Colonic mucosa (tissue), 4 donors: ENCODE measurements around the gene ACOX1. TPM values are rescaled to one million over a fixed set of nuclear protein-coding genes. Genes with fewer than 3 reads are reported as not detected.

ENCODE experiments used
- DNase-seq: peaks from one replicate; pipeline ENCODE4 v3.0.0-alpha.2; 2020
- H3K27ac ChIP-seq: fragments of 200-600 bp; one replicate; pipeline ENCODE4 v1.8.0; 2021
- H3K27me3 ChIP-seq: fragments of 200-600 bp; one replicate; pipeline ENCODE4 v1.8.0; 2021
- H3K36me3 ChIP-seq: fragments of 200-600 bp; one replicate; pipeline ENCODE4 v1.8.0; 2021
- H3K4me1 ChIP-seq: fragments of 200-600 bp; one replicate; pipeline ENCODE4 v1.8.0; 2021; ENCODE audit warnings: mild to moderate bottlenecking
- H3K4me3 ChIP-seq: fragments of 200-600 bp; one replicate; pipeline ENCODE4 v1.8.0; 2021
- H3K9ac ChIP-seq, 2 donors: one replicate each; pipeline ENCODE4 v1.7.0; 2013; ENCODE audit warnings: control low read depth in 2 of 2, low read depth in 2 of 2, low read length in 2 of 2
- H3K9me3 ChIP-seq: fragments of 200-600 bp; one replicate; pipeline ENCODE4 v1.8.0; 2021
- intact Hi-C: fragments of 100-400 bp; cut with DNase I; formaldehyde crosslinking; loops from one replicate; pipeline ENCODE4 v1.14.1; 2022
- total RNA-seq, 2 donors: library from RNA; stranded (reverse); fragmentation: NEBNext Ultra II Directional in 1 of 2; extraction: Animal tissue kit (Norgen Biotek cat#: 25700) in 1 of 2; gene quantifications; one replicate each; pipeline ENCODE4 v1.2.1, GENCODE V29; 2021
- TF ChIP-seq, protein P1 (sequence below): fragments of 200-600 bp; IDR thresholded peaks from one replicate; pipeline ENCODE4 v1.8.0; 2022; ENCODE audit warnings: antibody characterized with exemption, mild to moderate bottlenecking
- donor health status: healthy.
- donor health status: DM: no; HTN: no; CAD: no.
- donor health status: DM: no; HTN: no; CAD: no.

Gene ACOX1
- total RNA-seq, 2 donors from 2014 or later = 110 to 136 TPM

DNA sequence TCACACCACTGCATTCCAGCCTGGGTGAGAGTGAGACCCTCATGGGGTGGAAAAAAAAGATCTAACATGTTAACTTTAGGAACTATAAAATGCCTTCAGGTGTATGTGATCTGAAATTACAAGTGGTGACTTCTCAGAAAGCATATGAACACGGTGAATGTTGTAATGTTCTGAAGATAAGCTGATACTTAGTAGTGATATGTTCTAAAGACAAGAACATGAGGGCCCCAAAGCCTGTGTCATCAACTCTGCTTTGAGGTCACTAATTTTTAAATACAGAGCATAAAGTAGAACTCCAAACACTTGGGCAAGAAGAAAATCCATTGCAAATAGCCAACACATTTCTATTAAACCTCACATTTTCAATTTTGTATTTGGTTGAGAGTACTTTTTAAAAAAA is 35.5 kb downstream of the ACOX1 start:
- no peaks in the 10 kb centered on the region for H3K4me1 ChIP-seq
- no peak for DNase-seq
- no peaks in the 10 kb centered on the region for H3K9me3 ChIP-seq
- TF ChIP-seq, protein P1, sequence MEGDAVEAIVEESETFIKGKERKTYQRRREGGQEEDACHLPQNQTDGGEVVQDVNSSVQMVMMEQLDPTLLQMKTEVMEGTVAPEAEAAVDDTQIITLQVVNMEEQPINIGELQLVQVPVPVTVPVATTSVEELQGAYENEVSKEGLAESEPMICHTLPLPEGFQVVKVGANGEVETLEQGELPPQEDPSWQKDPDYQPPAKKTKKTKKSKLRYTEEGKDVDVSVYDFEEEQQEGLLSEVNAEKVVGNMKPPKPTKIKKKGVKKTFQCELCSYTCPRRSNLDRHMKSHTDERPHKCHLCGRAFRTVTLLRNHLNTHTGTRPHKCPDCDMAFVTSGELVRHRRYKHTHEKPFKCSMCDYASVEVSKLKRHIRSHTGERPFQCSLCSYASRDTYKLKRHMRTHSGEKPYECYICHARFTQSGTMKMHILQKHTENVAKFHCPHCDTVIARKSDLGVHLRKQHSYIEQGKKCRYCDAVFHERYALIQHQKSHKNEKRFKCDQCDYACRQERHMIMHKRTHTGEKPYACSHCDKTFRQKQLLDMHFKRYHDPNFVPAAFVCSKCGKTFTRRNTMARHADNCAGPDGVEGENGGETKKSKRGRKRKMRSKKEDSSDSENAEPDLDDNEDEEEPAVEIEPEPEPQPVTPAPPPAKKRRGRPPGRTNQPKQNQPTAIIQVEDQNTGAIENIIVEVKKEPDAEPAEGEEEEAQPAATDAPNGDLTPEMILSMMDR = no peak
- no peak overlapping the region for H3K9ac ChIP-seq
- H3K36me3 ChIP-seq = peaks cover 17% of the 10 kb centered on the region
- no peak overlapping the region for H3K27ac ChIP-seq
- H3K27me3 ChIP-seq = no peaks in the 10 kb centered on the region
- H3K4me3 ChIP-seq = no peak overlapping the region
- intact Hi-C loops = no loop called here

DNA sequence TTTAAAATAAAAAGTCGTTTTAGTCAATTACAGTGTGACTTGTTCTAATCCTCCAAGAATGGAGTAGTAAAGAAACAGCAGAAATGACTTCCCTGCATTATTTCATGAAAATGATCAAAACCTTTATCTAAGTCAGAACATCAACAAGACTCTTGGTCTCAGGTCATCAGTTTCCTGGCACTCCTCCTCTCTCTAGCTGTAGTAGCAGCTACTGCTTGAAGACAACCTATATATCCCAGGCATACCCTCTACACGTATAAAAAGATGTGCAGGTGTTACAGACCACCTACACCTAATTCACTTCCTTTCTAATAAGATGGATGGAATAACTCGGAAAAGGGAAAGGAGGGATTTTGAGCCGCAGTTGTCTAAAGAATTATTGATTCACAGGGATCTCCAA is 36.5 kb downstream of the ACOX1 start:
- no peaks in the 10 kb centered on the region for H3K27me3 ChIP-seq
- no peaks in the 10 kb centered on the region for H3K9me3 ChIP-seq
- intact Hi-C loops = no loop called here
- no peak for DNase-seq
- TF ChIP-seq, protein P1 = no peak
- H3K9ac ChIP-seq = no peak overlapping the region
- no peaks in the 10 kb centered on the region for H3K4me1 ChIP-seq
- H3K4me3 ChIP-seq = no peak overlapping the region
- no peak overlapping the region for H3K27ac ChIP-seq
- peaks cover 8% of the 10 kb centered on the region for H3K36me3 ChIP-seq

DNA sequence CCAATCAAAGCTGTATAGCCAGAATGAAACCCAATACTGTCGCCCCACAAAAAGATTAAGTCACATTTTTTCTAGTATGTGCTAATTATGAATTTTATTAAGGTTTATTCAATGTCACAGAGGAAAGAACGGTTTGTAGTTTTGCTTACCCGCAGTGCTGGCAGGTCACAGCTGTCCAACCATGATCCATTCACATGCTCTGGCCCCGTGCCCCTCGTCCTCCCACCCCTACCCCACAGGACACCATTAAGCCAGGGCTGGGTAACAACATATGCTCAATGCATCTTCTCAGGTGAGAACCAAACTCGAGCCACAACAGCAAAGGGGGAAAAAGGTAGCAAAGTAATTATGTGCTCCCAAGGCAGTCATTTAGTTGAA is 37.5 kb downstream of the ACOX1 start:
- Histone ChIP-seq H3K27ac (no peak overlapping the region), H3K4me3 (peak overlapping the region; percentile 74), H3K9me3 (no peaks in the 10 kb centered on the region), H3K27me3 (no peaks in the 10 kb centered on the region), H3K36me3 (peaks cover 3% of the 10 kb centered on the region), H3K9ac (peak overlapping the region in 1 of 2 donors; percentile 74), H3K4me1 (no peaks in the 10 kb centered on the region)
- intact Hi-C loops = no loop called here
- DNase-seq = no peak
- TF ChIP-seq, protein P1 = no peak

DNA sequence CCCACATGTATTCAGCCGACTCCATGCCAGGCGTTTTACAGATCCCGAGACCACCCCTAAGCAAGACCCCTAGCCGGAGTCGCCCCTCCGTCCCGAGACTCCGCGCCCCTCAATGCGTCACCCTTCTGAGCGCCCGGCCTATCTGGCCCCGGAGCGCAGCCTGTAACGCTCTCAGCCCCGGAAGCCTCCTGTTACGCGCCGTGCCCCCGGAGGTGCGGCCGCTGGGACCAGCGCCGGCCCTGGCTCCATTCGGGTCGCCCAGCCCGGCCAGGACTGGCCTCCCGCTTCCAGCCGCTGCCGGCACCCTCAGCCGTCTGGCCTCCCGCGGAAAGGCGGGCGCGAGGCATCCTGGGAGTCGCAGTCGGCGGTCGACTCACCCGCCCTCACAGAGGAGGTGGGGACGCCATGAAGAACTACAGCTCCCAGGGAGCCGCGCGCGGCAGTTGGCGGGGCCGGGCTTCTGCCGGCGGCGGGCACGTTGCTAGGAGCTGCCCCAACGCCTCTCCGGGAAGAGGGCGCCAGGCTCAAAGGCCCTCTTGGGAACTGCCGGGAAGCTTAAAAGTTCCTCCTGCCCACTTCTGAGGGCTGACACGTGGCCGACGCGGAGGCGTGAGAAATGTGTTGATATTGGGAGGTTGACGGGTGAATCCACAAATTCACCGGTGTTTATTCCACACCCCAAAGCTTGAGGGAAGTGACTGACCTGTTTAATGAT is 38.1 kb downstream of the ACOX1 start, which contains the start of gene FBF1:
Gene FBF1 (minus strand): TSS at position 316 of the 715 bp plus-strand sequence. CDS start 2,893 bp downstream, outside the sequence.
- TF ChIP-seq, protein P1 = no peak
- Histone ChIP-seq H3K9me3 (no peaks in the 10 kb centered on the region), H3K27me3 (no peaks in the 10 kb centered on the region), H3K36me3 (no peaks in the 10 kb centered on the region), H3K4me3 (peak within 1 kb of the TSS; percentile 74), H3K9ac (peak within 1 kb of the TSS; percentile 74 to 89), H3K4me1 (no peaks in the 10 kb centered on the region), H3K27ac (no peak within 1 kb of the TSS)
- DNase-seq = peak; percentile 96
- intact Hi-C loops = no loop called here

DNA sequence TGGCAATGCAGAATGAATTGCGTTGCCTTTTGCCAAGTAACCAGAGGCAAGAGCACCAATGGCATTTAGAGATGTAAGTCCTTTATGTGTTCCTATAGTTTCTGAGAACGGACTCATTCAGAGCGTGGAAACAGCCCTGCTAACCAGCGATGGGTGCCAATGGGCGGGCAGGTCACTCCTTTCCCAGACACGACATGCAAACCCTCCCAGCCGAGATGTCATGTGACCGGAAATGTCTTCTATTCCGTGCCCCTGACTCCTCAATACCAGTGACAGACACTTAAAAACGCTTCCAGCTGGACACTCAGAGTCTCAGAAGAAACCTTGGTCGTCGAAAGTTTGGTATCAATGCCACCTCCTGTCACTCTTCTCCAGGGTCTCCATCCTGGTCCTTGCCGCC is 41.3 kb downstream of the ACOX1 start:
- no peak overlapping the region for H3K9ac ChIP-seq
- H3K4me1 ChIP-seq = no peaks in the 10 kb centered on the region
- intact Hi-C loops = no loop called here
- no peaks in the 10 kb centered on the region for H3K27me3 ChIP-seq
- no peaks in the 10 kb centered on the region for H3K36me3 ChIP-seq
- no peak overlapping the region for H3K4me3 ChIP-seq
- H3K9me3 ChIP-seq = no peaks in the 10 kb centered on the region
- TF ChIP-seq, protein P1 = no peak
- no peak overlapping the region for H3K27ac ChIP-seq
- DNase-seq = no peak
